GM19043 (cell line): Measurements from ENCODE around the gene CAPZA1.
"Not testable (repeated sequence)": the region's sequence is repeated elsewhere in the genome, so short reads cannot be mapped to it uniquely, and the experiment has no call there.

Source experiments
- ATAC-seq: cut with Tn5 transposase; IDR thresholded peaks from one replicate; pipeline ENCODE4 v1.9.1; 2021; ENCODE audit warnings: low read depth; ENCODE audit not compliant: unreplicated experiment

The CAPZA1 gene

DNA sequence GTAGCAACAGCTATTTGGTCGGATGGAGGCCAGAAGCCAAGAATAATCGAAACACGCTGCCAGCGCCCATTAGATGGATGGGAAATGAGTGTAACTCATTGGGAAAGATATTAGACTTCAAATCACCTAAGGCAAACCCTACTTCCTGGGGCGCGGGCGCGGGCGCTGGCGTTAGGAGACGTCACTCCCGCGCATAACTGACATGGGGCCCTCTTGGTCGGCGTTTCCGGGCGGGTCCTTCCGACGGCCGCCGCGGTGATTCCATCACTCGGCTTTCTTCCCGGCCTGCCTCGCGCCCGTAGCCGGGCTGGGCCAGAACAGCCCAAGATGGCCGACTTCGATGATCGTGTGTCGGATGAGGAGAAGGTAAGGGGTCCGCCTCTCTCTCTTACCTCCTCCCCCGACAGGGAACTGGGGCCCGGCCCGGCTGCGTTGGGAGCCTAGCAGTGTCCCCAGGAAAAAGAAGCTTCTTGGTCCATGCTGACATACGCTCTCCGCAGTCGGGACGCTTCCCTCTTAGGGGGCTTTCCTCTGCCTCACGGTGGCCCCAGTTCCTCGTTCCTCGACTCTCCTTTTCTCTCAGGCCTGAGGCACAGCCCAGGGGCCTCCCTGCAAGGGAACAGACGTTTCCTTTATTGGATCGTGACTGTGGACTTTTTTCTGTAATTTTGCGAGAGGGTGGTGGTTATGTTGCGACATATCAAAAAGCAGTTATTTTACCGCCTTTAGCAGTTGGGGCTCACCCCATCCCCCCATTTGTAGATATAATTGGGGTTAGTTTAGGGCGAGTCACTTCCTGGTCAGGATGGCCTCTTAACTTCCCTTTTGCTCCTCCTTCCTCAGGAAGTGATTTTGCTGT is at the start of gene CAPZA1:
TSS of gene CAPZA1 (plus strand) at position 315 of the 859 bp plus-strand sequence. CDS start at position 328, 13 bp downstream.
- peak; percentile 77 for ATAC-seq

DNA sequence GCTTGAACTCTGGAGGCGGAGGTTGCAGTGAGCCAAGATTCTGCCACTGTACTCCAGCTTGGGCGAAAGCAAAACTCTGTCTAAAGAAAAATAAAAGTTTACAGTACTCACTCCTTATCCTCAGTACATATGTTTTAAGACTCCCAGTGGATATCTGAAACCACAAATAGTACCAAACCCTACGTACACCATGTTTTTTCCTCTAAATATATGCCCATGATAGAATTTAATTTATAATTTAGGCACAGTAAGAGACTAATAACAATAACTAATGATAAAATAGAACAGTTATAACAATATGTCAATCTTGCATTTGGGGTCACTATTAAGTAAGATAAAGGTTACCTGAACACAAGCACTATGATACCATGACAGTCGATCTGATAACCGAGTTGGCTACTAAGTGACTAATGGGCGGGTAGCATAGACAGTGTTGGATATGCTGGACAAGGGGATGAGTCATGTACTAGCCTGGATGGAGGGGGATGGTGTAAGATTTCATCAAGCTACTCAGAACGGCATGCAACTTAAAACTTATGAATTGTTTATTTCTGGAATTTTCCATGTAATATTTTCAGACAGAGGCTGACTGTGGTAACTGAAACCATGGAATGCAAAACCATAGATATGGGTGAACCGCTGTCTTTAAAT is 44.4 kb upstream of the CAPZA1 start:
- ATAC-seq, result no peak

DNA sequence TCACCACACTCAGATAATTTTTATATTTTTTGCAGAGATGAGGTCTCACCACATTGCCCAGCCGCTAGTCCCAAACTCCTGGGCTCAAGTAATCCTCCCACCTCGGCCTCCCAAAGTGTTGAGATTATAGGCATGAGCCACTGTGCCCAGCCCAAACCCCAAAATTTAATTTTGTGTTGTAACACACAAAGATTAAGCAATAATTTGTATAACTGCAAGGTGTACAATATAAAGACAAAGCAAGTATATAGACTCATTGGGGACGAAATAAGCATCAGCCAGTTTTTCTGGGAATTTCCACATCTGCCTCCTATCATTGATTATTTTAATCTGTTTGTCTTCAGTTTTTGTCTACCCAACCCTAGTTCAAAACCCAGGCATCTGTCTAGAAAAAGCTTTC is 43.4 kb upstream of the CAPZA1 start:
- no peak for ATAC-seq

DNA sequence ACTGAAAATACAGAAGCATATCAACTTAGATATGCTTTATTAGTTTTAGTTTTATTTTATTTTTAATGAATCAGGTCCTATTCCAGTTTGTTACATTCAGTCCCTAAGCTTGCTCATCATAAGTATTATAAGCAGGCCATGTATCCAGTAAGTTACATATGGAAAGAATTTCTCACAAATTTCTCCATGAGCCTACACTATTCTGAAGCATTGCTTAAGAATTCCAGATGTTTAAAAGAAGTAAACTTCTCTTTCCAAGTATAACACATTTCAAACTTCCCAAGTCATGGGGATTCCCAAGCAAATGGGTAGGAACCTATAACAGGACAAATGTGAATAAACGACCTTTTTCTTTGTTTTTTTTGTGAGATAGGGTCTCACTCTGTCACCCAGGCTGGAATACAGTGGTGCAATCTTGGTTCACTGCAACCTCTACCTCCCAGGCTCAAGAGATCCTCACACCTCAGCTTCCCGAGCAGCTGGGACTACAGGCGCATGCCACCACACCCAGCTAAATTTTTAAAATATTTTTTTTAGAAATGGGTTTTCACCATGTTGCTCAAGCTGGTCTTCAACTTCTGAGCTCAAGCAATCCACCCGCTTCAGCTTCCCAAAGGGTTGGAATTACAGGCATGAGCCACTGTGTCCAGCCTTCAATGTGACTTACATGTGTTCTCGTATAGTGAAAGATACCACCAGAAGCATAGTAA is 39.7 kb upstream of the CAPZA1 start:
- no peak for ATAC-seq

DNA sequence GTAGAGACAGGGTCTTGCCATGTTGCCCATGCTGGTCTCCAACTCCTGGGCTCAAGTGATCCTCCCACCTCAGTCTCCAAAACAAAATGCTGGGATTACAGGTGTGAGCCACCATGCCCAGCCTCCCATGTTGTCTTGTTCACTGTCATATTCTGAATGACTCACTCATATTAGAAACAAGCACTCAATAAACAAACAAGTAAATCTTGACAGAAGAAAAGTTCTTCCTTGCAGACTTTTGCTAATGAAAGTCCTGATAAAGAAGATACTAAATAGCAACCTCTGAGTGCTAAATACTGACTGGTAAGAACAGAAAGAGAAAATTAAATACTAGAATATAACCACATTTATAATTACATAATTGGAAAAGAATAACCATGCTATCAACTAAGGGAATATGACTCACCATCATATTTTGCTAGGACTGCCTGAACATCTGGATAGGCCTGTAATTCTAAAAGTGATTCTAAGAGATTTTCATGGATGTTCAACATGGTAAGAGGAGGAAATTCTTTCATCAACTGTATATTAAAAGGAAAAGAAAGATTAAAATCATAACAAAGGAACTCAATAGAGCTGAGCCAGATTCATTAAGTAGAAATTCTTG is 37.9 kb upstream of the CAPZA1 start:
- no peak for ATAC-seq

DNA sequence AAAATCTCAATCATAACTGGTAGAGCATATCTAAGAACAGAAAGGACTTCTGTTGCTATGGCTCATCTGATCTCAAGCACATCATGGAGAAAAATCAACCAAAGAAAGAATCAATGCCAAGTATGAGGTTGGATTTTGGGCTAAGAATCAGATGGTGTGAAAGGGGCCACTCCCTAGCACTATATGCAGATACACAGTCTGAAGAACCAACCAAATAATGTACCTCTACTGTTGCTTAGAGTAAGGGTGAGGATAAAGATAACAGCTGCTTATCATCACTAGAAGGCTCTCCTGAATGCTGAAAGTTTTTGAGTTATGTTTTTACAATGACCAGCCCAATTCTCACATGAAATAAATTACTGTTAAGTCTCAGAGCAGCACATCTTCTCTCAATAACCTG is 36.3 kb upstream of the CAPZA1 start:
- ATAC-seq, result no peak

DNA sequence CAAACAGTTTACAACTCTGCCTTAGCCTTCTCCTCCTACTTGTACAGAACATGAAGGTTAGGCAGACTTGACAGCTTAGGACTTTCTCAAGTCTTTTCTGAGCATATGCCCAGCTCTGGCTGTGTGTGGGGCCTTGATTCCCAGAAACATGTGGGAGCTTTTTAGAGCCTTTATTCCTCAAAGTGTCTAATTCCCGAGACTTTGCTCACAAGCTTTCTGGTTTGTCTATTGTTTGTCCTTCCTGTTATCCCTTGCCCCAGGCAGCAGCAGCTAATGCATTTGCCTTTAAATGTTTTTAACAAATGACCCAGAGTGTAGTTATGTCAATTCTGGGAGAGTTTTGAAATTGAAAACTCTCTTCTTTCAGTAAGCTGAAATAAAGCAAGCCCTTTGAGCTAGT is 29.9 kb upstream of the CAPZA1 start:
- ATAC-seq, result no peak

DNA sequence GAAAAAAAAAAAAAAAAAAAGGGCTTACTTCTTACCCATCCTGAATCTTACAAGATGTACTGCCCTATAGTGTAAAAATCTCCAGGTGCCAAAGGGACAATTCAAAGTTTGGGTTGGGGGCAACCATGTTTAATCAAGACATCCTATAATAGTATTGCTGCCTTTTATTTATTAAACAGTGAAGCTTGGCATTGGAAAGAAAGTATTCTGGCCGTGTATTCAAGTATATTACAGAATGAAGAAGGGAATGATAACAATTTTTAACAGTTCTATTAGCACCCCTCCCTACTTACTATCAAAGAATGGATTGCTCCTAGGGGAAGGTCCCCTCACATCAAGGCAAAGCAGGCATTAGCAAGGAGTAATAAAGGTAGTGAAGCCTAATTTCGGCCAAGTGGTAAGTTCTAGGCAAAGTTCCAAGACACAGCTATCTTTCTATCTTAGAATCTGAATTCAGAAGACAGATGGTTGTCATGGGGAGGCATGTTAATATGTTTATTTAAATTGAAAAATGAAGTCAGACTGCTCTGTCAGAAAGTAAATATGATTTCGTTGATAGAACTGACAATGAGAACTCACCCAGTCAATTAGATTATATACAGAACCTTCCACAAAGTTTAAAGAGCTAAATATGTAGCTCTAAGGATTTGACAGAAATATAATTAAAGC is 25.3 kb upstream of the CAPZA1 start:
- ATAC-seq, result no peak

DNA sequence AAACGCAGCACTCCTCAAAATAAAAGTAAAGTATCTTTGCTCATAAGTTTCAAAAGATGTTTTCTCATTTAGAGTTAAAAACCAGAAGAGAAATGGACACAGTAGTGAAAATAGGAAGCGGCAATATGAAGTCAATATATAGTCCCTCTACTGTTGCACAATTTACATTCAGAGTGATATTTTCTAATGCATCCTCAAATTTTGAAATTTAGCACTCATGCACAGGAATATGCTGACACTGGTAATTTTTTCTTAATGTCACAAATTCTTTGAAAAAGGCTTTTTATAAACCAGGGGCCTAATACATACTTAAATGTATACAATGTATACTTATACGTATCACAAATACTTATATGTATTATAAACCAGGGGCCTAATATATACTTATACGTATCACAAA is 20.2 kb upstream of the CAPZA1 start:
- ATAC-seq, result no peak

DNA sequence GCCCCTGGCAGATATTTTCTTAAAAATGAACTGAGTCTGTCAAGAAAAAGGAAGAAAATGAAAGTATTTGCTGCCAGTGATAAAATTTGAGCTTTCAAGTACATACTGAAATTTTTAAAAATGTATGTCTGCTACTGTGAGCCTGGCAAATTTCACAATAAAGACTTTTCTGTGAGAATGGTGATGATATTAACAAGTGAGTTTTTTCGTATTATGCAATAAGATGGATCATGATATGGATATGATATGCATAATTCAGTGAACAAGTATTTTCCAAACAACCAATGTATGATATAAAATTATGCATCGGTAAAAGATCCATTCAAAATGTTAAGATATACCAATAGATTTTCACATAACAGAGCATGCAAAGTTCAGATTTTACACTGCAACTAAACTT is 16.6 kb upstream of the CAPZA1 start:
- no peak for ATAC-seq

DNA sequence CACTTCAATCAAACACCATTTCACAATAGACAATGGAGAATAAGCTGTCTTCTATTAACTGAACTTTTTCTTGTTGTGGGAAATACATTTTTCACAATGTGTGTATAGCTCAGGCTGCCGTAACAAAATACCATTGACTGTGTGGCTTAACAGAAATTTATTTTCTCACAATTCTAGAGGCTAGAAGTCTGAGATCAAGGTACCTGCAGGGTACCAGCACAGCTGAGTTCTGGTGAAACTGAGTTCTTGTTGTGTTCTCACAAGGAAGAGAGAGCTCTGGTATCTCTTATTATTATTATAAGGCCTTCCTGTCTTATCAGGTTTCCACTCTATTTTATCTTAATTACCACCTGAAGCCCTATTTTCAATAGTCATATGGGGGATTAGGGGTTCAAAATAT is 16.1 kb upstream of the CAPZA1 start:
- ATAC-seq, result no peak

DNA sequence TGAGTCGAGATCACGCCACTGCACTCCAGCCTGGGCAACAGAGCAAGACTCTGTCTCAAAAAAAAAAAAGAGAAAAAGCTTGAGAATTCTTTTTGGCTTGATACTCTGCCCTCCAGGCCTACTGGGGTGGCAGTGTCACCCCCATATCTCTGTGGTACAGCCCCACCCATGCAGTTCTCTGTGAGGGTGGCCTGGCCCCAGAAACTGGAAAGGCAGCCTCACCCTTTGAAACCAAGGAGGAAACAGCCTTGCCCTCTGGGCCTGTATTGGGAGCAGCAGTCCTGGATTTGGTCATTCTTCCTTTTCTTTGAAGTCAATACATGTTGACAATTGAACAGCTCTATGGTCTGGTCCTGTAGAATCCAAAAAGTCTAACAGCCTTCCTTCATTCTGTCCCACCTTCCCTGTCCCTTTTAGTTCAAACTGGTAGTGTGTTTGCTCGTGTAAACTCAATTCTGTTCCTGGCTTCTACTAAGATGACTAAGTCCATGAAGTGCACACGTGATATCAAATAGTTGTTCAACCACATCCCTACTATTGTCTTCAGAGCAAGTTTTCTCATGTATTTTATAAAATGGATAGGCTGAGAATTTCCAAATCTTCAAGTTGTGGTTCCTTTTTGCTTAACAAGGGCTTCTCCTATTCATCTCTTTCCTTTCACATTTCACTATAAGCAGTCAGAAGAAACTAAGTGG is 13.9 kb upstream of the CAPZA1 start:
- no peak for ATAC-seq

DNA sequence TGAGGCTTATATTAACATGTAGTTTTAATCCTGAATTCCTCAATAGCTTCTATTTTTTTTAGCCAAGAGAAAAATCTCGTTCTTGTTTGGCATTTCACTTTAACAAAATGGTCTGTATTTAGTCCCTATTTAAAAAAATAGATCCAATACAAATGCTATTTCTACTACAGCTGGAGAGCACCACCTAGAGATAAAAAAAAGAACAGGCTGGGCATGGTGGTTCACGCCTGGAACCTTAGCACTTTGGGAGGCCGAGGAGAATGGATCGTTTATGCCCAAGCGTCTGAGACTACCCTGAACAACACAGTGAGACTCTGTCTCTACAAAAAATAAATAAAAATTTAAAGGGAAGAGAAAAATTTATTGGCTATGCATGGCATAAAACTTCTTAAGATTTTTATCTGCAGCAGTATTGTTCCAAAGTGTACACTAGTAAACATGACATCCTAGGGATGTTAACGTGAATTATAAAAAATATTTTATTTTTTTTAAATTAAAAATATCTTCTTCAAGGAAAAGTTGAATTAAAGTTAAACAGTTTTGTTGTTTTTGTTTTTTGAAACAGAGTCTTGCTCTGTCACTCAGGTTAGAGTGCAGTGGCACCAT is 5.1 kb upstream of the CAPZA1 start:
- ATAC-seq, result no peak

DNA sequence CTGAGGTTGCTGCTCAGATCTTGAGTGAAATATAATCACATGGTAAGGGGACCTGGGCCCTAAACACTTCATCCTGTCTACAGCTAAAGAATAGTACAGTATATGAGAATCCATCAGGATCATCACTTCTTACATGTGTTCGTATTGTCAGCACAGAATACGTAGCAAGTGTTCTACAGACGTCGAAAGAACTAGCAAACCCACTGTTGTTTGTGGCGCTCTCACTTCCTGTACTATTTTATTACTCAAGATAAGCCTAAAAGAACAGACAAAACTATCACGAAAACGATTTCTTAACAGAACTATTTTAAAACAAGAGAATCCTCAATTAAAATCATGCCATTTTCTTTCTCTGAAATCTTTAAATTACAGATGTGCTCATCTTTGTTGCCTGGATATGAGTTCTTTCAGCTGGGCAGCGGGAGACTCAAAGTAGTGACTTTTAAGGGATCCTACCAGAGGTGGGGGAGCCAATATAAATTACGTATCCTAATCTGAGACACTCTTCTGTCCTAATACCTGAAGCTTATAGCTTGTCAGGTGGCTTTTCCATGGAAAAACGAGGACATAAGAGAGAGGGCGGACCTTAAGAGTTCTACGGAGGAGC is 1.4 kb upstream of the CAPZA1 start:
- no peak for ATAC-seq

DNA sequence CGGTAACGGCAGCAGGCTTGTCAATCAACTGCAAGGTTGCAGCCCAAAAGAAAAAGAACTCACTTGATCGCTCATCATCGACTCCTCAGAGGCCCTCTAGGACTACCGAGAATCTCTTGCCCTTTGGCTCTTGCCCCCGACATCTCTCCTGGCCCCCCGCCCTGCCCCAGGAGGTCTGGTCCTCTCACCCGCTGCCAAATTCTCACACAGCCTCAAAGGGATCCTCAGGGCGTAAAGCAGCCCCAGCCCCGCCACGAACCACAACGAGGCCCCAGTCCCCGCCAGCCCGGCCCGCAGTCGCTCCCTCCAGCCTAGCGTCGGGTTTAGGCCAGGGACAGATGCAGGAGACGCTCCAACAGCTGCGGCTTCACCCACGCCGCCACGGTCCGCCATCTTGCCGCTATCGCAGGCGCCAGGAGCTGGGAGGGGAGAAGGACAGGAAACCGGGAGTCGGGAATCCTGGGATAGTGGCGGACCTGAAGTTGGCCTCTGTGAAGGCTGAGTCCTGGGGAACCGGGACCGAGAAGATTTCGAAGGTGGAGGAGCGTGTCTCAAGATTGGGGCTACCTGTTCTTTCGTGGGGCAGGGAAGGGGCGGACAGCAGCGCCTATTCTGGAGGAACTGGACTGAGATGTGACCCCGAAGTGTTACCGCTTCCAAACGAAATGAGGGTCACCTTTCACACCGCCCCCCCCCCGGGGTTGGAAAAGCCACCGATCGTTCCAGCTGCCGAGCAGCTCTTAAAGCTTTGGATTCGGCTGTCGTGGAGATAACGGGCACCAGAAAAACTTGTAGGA is 713 bp upstream of the CAPZA1 start, which contains the start of gene ST7L:
TSS of gene ST7L (minus strand) at position 421 of the 797 bp plus-strand sequence. CDS start at position 393, 28 bp downstream.
- no peak for ATAC-seq

DNA sequence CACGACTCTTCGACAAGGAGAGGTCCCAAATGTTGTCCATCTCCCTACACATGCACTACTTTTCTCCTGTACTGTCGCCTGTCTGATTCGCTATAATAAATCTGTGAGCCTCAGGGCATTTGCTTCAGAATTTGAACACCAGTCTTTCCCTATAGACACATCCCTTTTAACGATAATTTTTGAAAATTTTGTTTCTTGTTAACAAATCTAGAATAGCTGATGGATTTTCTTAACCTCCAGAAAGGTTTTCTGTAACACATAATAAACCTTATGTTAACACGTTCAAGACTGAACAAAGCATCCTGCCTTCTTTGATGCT is 704 bp downstream of the CAPZA1 start:
- ATAC-seq, result no peak

DNA sequence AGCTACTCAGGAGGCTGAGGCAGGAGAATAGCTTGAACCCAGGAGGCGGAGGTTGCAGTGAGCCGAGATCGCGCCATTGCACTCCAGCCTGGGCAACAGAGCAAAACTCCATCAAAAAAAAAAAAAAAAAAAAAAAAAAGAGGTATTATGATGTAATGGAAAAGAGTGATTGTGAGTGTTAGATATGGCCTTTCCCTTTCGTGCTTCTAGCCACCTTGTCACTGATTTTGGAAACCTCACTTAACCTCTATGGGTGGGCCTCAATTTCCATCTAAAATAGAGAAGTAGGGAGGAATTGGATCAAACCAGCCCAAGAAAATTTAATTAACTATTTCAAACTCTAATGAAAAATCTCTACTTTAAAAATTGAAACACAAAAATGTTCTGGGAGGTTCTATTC is 4.9 kb downstream of the CAPZA1 start:
- not testable (repeated sequence) for ATAC-seq

DNA sequence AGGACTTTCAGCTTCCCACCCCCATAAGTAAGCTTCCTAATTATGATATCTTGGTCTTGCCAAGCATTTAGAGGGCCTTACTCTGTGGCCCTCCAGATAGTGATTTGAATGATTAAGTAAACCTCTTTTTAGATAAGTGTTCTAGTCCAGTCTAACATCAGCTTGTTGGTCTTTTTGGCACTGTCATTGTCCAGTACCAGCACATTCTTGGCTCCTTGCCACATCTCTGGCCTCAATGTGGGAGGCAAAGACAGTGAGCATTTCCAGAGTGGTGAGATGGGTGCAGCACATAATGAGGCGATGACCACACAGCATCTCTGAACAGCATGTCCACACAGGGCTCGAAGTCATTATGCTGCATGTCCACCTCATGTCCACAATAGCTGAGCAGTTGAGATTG is 6.1 kb downstream of the CAPZA1 start:
- ATAC-seq, result no peak
